Islet precursor cell (in vitro differentiated cells): ENCODE results near the gene ULK3.

ENCODE experiments used
- DNase-seq: peaks from one replicate; pipeline ENCODE4 v3.0.0-alpha.2; 2018

ULK3 gene

DNA sequence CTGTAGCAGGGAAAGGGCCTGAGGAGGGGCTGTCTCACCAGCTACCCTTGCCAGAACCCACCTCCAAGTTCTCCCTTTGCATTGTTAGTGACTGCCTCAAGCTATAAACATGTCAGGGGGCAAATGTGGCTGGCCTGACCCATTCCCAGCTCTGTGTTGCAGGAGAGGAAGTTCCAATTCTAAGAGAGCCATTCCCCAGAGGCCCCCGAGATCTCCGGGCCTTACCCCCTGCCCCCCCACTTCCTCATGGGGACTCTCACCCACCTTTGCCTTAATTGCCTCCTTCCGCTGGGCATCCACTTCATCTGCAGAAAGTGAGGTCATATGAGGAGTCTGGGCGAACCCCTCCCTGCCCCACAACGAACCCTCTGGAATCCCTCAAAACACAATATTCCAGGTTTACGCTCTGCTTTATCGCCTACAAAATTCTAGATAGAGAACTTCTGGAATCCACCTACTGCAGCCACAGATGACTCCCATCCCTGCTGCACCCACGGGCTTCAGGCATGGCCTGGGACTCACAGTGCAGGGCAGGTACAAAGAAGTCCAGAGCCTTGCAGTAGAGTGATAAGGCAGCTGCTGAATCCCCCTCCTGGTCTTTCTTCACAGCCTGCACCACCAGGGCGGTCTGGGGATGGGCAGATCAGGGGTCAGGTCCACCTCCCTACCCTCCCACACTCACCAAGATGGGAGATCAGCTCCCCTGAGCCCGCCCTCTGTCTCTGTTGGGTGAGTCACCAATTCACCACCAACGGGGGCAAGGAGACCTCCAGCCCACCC, 4.0 kb downstream of the ULK3 start:
- DNase-seq: no peak

DNA sequence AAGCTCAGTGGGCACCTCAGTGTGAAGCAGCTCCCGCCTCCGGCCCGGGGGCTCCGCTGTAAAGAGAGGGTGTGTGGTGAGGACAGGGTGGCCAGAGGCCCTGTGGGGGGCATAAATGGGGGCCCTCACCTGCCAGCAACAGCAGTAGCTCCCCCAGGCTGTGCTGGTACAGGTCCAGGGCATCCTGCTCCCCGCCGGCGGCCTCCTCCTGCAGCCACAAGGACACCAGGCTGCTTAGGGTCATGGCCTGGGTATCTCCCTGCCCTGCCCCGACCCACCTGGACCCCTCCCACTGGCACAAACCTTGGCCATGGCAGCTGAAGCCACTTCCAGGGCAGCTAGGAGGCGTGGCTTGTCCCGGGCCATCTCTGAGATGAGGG, 4.8 kb downstream of the ULK3 start:
- no peak for DNase-seq

DNA sequence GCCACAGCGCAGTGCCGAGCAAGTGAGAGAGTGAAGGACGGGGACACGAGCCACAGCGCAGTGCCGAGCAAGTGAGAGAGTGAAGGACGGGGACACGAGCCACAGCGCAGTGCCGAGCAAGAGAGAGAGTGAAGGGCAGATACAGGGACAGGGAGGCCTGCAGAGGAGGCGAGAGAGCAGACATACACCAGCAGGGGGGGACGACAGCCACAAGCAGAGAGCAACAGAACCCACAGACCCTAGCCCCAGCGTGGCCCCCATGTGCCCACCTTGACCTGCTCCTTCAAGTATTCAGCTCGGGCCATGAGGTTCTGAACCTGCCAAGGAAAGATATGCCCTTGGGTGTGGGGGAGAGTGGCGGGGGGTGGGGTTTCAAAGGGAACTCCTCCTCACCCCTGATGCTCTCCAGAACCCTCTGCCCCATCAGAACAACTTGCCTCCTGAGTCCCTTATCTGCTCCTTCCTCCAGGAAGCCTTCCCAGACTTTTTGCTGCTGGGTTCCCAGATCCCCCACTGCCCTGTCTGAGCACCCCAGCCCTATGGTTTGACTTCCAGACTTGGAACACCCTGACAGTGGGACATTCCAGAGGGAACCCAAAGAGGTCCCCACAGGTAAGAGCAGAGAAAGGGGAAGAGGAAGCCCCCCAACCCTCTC, 5.3 kb downstream of the ULK3 start:
- DNase-seq: peak; percentile 71

DNA sequence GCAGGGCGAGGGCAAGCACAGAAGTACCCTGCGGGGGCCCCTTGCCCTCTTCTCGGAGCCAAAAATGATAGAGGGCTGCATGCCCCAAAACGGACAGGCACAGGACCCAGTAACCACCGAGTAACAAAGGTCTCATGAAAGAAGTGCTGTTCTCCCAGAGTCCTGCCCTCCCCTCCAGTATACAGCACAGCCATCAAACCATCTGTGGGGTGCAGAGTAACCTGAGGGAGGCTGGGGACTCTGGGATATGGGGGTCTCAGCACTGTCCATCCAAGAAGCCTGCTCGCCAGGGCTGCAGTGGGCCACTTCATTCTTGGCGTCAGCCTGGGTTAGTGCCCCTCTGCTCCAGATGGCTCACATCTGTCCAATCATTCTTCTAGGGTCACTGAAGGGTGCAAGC, 6.1 kb downstream of the ULK3 start:
- no peak for DNase-seq

- DNase-seq: peak; percentile 96
These were observed 7.6 kb downstream of the ULK3 start for GRCh38 chr15:74835312-74835823.

DNA sequence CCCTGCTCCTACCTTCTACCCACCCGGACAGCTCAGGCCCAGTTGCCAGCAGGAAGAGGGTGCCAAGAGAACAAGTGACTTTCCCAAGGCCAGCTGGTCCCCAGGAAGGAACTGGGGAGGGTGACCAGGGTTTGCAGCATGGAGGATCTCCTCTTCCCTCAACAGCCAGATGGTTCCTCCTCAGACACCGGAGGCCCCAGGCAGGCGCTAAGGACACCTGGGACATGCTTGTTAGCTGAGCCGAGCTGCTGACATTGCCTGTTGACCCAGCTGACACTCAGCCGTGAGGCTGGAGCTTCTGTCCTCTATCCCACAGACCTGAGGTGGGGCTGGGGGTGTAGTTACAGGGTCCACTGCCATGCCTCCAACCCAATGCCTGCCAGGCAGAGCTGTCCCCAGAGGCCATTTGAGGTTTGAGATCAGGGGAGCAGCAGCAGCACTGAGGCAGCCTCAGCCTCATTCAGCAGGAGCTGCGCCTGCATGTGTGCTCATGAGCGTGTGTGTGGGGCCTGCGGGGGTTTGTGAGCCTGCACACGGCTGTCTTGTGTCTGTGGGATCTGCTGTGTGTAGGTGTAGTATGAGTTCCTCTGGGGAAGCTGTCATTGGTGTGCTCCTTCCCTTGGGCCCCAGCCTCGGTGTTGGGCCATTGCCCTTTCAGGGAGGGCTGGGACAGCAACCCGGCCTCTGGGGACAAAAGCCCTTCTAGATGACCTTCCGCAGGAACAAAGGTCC, 9.4 kb downstream of the ULK3 start:
- no peak for DNase-seq

DNA sequence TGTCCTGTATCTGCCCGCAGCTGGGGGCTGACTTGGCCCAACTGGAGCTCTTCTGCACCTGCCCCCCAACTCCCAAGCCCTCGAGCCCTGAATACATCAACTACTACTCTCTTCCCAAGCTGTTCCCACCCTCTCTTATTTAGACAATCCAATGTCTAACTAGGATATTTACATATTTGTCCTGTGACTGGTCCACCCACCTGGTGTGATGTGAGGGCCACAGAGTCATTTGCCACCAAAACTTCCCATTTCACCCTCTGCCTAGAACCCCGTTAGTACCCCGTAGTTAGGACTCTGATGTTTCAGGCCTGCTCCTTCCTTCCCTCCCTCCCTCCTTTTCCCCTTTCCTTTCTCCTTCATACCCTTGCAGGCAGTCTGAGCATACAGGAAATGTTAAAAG, 10.1 kb downstream of the ULK3 start:
- no peak for DNase-seq

DNA sequence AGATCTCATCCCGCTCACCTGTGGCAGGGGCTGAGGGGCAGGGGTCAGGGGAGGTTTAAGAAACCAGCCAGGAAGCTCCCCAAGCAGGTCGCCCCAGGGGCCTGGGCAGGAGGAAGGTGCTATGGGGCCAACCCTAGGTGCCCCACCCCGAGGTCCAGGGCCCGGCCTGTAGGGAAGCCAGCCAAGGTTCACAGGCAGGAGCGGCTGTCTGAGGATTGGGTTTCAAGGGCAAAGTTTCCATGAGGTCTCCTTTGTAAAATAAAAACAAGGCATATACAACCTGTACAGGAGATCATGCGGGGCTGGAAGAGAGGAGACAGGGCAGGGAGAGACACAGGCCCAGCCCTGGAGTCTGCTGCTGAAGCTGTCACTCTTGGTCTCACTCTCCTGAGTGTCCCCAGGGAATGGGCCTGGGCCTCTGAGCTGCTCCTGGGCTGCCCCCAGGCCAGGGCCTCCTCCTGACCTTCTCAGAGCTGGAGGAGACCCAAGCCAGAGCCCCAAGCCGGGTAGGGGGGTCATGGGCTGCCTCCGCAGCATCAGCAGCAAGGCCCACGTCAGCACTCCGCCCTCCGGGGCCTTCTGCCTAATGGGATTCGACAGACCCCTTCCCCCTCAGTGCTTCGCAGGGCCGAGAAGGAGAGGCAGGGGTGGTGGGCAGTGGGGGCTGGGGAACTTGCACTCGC, 11.0 kb downstream of the ULK3 start:
- no peak for DNase-seq

- DNase-seq: no peak
These were observed 12.1 kb downstream of the ULK3 start for GRCh38 chr15:74830868-74831267.

DNA sequence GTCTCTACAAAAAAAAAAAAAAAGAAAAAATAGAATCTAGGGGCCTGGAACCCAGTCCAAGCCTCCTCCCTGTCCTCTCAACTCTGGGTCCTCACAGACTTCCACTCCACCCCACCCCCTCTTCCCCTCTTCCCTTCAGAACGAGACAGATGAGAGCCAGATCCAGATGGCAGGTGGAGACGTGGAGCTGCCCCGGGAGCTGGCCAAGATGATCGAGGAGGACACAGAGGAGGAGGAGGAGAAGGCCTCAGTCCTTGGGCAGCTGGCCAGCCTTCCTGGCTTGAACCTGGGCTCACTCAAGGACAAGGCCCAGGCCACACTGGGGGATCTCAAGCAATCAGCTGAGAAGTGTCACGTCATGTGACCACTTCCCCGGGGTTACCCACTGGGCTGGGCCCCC, 13.0 kb downstream of the ULK3 start:
- DNase-seq: no peak

DNA sequence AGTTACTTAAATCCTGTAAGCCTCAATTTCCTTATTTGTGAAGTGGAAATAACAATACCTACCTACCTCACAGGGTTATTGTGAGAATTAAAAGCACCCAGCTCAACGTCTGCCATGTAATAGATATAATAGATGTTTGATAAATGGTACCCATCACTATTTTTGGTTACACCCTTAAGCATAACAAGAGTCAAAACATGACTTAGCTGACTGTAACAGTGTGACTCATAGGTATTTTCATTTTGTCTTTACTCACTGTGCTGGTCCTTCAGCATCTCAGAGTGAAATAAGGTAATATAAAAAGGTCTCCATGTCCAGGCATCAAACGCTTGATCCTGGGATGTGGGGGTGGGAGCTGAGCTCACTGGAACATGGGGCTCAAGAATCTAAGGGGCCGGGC, 13.5 kb downstream of the ULK3 start:
- no peak for DNase-seq

DNA sequence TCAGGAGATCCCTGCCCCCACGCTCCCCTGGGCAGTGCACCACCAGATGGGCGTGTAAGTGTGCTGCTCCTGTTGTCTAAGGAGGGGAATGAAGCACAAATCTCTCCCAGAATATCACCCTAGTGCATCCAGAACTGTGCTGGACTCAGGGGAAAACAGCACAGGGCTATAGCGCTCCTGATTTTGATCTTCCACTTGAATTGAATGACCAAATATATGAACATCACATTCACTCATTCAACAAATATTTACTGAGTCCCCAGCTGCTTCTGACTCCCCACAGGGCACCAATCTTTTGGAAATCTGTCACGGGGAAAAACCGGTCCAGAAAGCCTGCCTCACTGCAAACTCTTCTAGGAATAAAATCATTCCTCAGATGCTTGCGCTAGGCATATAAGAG, 14.1 kb downstream of the ULK3 start:
- no peak for DNase-seq

DNA sequence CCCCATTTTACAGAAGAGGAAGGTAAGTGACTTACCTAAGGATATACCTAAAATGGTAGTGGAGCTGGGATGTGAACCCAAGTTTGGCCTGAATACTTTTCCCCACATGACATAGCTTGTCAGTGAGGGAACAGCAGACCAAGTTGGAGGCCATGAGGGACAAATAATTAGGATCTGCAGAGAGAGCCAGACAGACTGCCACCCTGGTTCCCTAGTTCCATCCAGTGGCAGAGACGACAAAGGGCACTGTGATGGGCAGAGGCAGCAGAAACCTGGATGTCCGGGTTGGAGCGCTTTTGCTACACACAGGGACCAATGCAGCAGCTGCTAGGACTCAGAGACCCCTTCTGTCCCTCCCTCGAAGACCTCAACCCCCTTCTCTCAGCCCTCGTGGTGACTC, 15.3 kb downstream of the ULK3 start:
- DNase-seq: no peak

GRCh38 chr15:74826921-74827320, 16.0 kb downstream of the ULK3 start:
- DNase-seq: no peak

- peak; percentile 66 for DNase-seq
These were observed 16.6 kb downstream of the ULK3 start, which contains the start of gene CPLX3 for GRCh38 chr15:74826364-74826819. CPLX3 (plus strand) TSS chr15:74826627; CDS start chr15:74826704, 77 bp downstream.

DNA sequence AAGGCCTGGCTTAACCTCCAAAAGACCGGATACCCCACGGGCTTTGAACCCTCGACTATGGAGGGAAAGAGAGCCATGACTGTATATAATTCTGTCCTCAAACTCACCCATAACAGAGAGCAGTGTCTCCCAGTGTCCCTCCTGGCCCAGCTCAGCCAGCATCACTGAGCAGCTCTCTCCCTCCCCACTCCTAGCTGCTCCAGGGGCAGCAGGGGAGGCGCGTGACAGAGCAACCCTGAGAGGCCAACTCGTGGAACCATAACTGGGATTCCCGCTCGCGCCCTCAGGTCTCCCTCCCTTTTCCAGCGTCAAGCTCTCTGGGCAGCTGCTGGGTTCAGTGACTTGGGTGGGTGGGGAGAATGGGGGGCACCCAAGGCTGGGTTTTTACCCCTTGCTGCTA, 17.1 kb downstream of the ULK3 start:
- no peak for DNase-seq

DNA sequence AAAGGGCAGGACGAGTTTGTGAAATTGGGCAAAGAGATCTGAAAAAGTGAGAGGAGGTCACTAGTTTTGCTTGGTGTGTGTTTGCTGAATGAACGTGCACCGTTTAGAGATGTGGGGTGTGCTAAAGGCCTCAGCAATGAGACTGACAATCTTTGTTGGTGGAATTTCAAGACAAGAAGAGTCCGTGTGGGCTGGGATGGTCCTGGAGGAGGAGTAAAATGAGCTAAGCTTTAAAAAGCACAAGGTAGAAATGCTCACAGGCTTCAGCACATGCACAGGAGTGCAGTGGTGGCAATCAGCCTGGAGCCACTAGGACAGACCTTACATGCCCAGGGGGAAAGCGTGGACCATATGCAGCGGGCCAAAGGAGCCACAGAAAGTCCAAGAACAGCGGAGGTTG, 18.0 kb downstream of the ULK3 start:
- DNase-seq: no peak

- no peak for DNase-seq
These were observed 19.6 kb downstream of the ULK3 start for GRCh38 chr15:74823324-74823723.

DNA sequence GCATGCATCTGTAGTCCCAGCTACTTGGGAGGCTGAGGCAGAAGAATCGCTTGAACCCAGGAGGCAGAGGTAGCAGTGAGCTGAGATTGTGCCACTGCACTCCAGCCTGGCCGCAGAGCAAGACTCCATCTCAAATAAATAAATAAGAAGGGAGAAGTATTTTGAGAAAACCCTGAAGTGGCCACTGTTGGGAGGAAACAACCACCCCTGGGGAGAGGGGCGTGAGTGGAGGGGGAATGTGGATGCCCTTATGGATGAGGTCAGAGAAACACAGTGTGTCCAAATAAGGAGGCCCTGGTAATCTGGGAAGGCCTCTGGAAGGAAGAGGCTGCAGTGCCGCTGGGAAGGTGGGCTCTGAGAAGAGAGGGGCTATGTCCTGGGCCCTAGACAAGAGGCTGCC, 20.7 kb downstream of the ULK3 start:
- no peak for DNase-seq

DNA sequence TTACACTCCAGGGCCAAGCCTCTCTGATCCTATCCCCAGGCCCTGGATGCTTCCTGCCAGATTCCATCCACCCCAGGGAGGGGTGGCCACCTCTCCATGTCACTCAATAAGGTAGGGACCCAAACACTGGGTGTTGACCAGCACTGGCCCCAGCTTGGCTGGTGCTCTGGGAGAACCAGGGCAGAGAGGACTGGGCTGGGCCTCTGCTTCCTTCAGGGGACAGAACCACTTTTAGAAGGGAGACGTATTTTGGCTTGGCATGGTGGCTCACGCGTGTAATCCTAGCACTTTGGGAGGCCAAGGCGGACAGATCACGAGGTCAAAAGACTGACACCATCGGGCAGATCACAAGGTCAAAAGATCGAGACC, 21.2 kb downstream of the ULK3 start:
- no peak for DNase-seq

GRCh38 chr15:74821091-74821789, 21.7 kb downstream of the ULK3 start:
- DNase-seq: no peak

DNA sequence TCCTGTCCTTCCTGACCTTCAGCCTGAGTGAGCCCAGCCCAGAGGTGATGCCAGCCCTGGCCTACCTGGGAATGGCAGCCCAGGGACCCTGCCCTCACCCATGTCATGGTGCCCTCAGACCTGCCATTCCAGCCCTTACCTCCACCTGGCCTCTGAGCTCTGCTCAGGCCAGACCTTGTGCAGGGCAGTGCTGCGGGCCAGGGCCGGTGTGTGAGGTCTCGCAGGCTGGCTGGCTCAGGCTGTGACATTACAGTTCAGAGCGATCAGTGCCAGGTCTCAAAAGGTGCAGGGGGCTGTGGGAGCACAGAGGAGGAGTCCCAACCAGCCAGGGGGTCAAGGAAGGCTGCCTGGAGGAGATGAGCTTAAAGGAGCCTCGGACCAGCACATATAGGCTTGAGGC, 22.9 kb downstream of the ULK3 start:
- DNase-seq: no peak

DNA sequence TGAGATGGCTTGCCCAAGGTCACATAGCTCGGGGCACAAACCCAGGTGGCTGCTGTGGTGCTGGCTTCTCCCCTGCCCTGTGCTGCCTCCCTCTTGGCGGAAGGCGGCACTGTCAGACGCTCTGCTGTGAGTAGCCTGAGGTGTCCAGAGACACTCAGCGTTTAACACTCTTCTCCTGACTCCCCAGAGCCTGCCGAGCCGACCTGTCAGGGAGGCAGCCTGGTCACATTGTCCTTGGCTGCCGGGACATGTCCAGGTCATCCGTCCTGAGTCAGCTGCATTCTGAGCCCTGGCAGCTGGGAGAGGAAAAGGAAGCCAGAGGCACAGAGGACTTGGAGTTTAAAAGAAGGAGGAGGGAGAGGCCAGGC, 25.6 kb downstream of the ULK3 start:
- DNase-seq: peak; percentile 95
